HCT116 (cell line): ENCODE measurements around the gene KDELR1.

Source experiments
- CTCF ChIP-seq, 3 experiments: fragments of 200-600 bp in 1 of 3; sonication (generic) in 1 of 3; IDR thresholded peaks in 2 of 3; conservative IDR thresholded peaks in 1 of 3; 2 replicates each; pipeline ENCODE4 v1.5.1; 2012 to 2017; ENCODE audit warnings: low read depth in 2 of 3, low read length in 2 of 3, antibody characterized with exemption in 1 of 3, borderline replicate concordance in 1 of 3, control low read depth in 1 of 3, mild to moderate bottlenecking in 1 of 3, mixed read lengths in 1 of 3, mixed run types in 1 of 3, moderate library complexity in 1 of 3; ENCODE audit not compliant: insufficient read depth in 1 of 3
- EZH2 ChIP-seq: fragments of 200-600 bp; sonication (generic); IDR thresholded peaks from 2 replicates; pipeline ENCODE4 v1.6.1; 2017; ENCODE audit warnings: antibody characterized with exemption, mixed run types
- EZH2phosphoT487 ChIP-seq: fragments of 200-600 bp; IDR thresholded peaks from 2 replicates; pipeline ENCODE4 v1.6.1; 2018; ENCODE audit warnings: antibody characterized with exemption, borderline replicate concordance
- FOSL1 ChIP-seq: IDR thresholded peaks from 2 replicates; pipeline ENCODE4 v1.6.1; 2012; ENCODE audit warnings: low read depth
- POLR2A ChIP-seq: IDR thresholded peaks from 2 replicates; pipeline ENCODE4 v1.7.0; 2011; ENCODE audit warnings: borderline replicate concordance; ENCODE audit not compliant: insufficient read depth, insufficient read length; ENCODE audit errors: extremely low read depth
- RAD21 ChIP-seq: IDR thresholded peaks from 2 replicates; pipeline ENCODE4 v1.6.1; 2012; ENCODE audit warnings: low read depth, mild to moderate bottlenecking
- REST ChIP-seq: IDR thresholded peaks from 2 replicates; pipeline ENCODE4 v1.6.1; 2012; ENCODE audit warnings: low read depth
- SIN3A ChIP-seq: IDR thresholded peaks from 2 replicates; pipeline ENCODE4 v1.6.1; 2012; ENCODE audit warnings: low read depth
- SP1 ChIP-seq: IDR thresholded peaks from 2 replicates; pipeline ENCODE4 v1.6.1; 2012; ENCODE audit warnings: low read depth
- TCF7L2 ChIP-seq: IDR thresholded peaks from 2 replicates; pipeline ENCODE4 v1.7.0; 2011; ENCODE audit warnings: borderline replicate concordance, inconsistent platforms; ENCODE audit not compliant: insufficient read depth, insufficient read length; ENCODE audit errors: extremely low read depth
- YY1 ChIP-seq: IDR thresholded peaks from 2 replicates; pipeline ENCODE4 v1.6.1; 2011; ENCODE audit warnings: low read length, low read depth, moderate library complexity, mild to moderate bottlenecking; ENCODE audit not compliant: insufficient replicate concordance; ENCODE audit errors: extremely low read depth

DNA sequence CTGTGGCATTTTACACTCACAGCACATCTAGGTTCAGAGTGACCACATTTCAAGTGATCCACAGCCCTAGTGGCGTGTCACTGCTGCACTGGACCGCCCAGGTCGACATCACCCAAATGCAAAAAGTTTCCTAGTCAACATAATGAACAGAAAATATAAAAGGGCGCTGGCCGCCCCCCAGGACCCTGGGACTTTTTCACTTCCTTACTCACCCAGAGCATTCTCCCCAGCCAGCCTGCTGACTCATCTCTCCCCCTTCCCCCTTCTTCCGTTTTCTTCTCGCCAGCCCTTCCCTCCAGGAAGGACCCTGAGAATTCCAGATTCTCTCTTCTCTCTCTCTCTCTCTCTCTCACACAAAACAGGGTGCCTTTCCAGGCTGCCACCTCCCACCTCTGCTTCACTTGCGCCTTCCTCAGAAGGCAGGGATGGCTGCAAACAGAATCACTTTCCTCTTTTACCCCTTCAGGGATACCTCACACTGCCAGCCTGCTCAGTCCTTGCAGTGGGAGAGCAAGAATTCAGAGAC, 33.4 kb upstream of the KDELR1 start:
- TF ChIP-seq SP1, result no peak
- TF ChIP-seq REST, result no peak
- TF ChIP-seq CTCF (IDR thresholded peaks at IDR 0.05 in 2 of 3, conservative IDR thresholded peaks at IDR 0.05 in 1 of 3; ENCODE audit: borderline replicate concordance in 1 of 3, insufficient read depth in 1 of 3, low read depth in 2 of 3, low read length in 2 of 3), result no peak
- no peak for TF ChIP-seq POLR2A
- TF ChIP-seq FOSL1, result no peak; the same call in 1 of the 2 replicates
- TF ChIP-seq SIN3A, result no peak
- no peak for TF ChIP-seq EZH2phosphoT487
- TF ChIP-seq EZH2, result no peak
- no peak for TF ChIP-seq YY1
- no peak for TF ChIP-seq RAD21
- TF ChIP-seq TCF7L2, result no peak
